GM19467 (cell line): ENCODE data around the gene HEATR9.

ENCODE experiments used
- ATAC-seq: cut with Tn5 transposase; IDR thresholded peaks from one replicate; pipeline ENCODE4 v1.9.1; 2021; ENCODE audit warnings: mild to moderate bottlenecking, moderate library complexity; ENCODE audit not compliant: unreplicated experiment

Gene HEATR9

GRCh38 chr17:35809855-35810461 lies 58.7 kb downstream of the HEATR9 start:
- ATAC-seq: peak; percentile 4

- ATAC-seq: peak; percentile 93
These were observed 59.5 kb downstream of the HEATR9 start, which contains the start of gene TAF15 for GRCh38 chr17:35808962-35809854. Gene TAF15, plus strand, starts transcription at chr17:35809484. Its CDS starts 86 bp downstream, at chr17:35809570.

GRCh38 chr17:35808240-35808961 lies 60.3 kb downstream of the HEATR9 start:
- ATAC-seq: no peak

- no peak for ATAC-seq
These were observed 61.1 kb downstream of the HEATR9 start for GRCh38 chr17:35807371-35808144.
